Measurements from ENCODE around the gene SLC9A7.
A peak's percentile ranks its signal among the peaks of the same experiment; 100 is the strongest.

The SLC9A7 gene

GRCh38 chrX:46607916-46608315 is 151.0 kb downstream of the SLC9A7 start:
- no peaks in the 10 kb centered on the region for H3K4me1 ChIP-seq (ENCODE audit: insufficient read depth, low read length)
- no peak overlapping the region for H3K9ac ChIP-seq (ENCODE audit: low read depth, low read length)
- no peaks in the 10 kb centered on the region for H3K36me3 ChIP-seq (ENCODE audit: insufficient read depth, low read length)
- no peaks in the 10 kb centered on the region for H3K9me3 ChIP-seq (ENCODE audit: control insufficient read depth, insufficient read depth, low read length)

GRCh38 chrX:46602468-46603102 is 156.3 kb downstream of the SLC9A7 start:
- Histone ChIP-seq H3K9ac (ENCODE audit: low read depth, low read length) (no peak overlapping the region), H3K4me1 (ENCODE audit: insufficient read depth, low read length) (no peaks in the 10 kb centered on the region), H3K9me3 (ENCODE audit: control insufficient read depth, insufficient read depth, low read length) (no peaks in the 10 kb centered on the region), H3K36me3 (ENCODE audit: insufficient read depth, low read length) (peaks cover 6% of the 10 kb centered on the region; the same call in 1 of the 2 replicates)

- H3K9me3 ChIP-seq (ENCODE audit: control insufficient read depth, insufficient read depth, low read length): no peaks in the 10 kb centered on the region
Measured at GRCh38 chrX:46601283-46601682, 157.6 kb downstream of the SLC9A7 start.

GRCh38 chrX:46599051-46599560 is 159.8 kb downstream of the SLC9A7 start:
- Histone ChIP-seq H3K4me1 (ENCODE audit: insufficient read depth, low read length) (no peaks in the 10 kb centered on the region), H3K9me3 (ENCODE audit: control insufficient read depth, insufficient read depth, low read length) (no peaks in the 10 kb centered on the region), H3K36me3 (ENCODE audit: insufficient read depth, low read length) (peaks cover 6% of the 10 kb centered on the region; the same call in 1 of the 2 replicates), H3K9ac (ENCODE audit: low read depth, low read length) (no peak overlapping the region)

More at GRCh38 chrX:46601283-46601682, 157.6 kb downstream of the SLC9A7 start:
- H3K4me1 ChIP-seq (ENCODE audit: insufficient read depth, low read length): no peaks in the 10 kb centered on the region
- no peak overlapping the region for H3K9ac ChIP-seq (ENCODE audit: low read depth, low read length)
- peaks cover 6% of the 10 kb centered on the region; the same call in 1 of the 2 replicates for H3K36me3 ChIP-seq (ENCODE audit: insufficient read depth, low read length)

- H3K4me1 ChIP-seq (ENCODE audit: insufficient read depth, low read length): no peaks in the 10 kb centered on the region
- H3K9ac ChIP-seq (ENCODE audit: low read depth, low read length): no peak overlapping the region
- H3K9me3 ChIP-seq (ENCODE audit: control insufficient read depth, insufficient read depth, low read length): no peaks in the 10 kb centered on the region
- peaks cover 5% of the 10 kb centered on the region; the same call in 1 of the 2 replicates for H3K36me3 ChIP-seq (ENCODE audit: insufficient read depth, low read length)
Measured at GRCh38 chrX:46597771-46598170, 161.1 kb downstream of the SLC9A7 start.

- no peaks in the 10 kb centered on the region for H3K4me1 ChIP-seq (ENCODE audit: insufficient read depth, low read length)
- H3K9me3 ChIP-seq (ENCODE audit: control insufficient read depth, insufficient read depth, low read length): no peaks in the 10 kb centered on the region
- H3K36me3 ChIP-seq (ENCODE audit: insufficient read depth, low read length): no peaks in the 10 kb centered on the region; the same call in 1 of the 2 replicates
- H3K9ac ChIP-seq (ENCODE audit: low read depth, low read length): no peak overlapping the region
Measured at GRCh38 chrX:46597208-46597607, 161.7 kb downstream of the SLC9A7 start.

GRCh38 chrX:46595084-46595483 is 163.8 kb downstream of the SLC9A7 start:
- H3K9me3 ChIP-seq (ENCODE audit: control insufficient read depth, insufficient read depth, low read length): no peaks in the 10 kb centered on the region
- H3K4me1 ChIP-seq (ENCODE audit: insufficient read depth, low read length): no peaks in the 10 kb centered on the region
- H3K36me3 ChIP-seq (ENCODE audit: insufficient read depth, low read length): no peaks in the 10 kb centered on the region
- no peak overlapping the region for H3K9ac ChIP-seq (ENCODE audit: low read depth, low read length)

GRCh38 chrX:46589977-46590723 is 168.8 kb downstream of the SLC9A7 start:
- Histone ChIP-seq H3K36me3 (ENCODE audit: insufficient read depth, low read length) (no peaks in the 10 kb centered on the region), H3K9ac (ENCODE audit: low read depth, low read length) (no peak overlapping the region), H3K4me1 (ENCODE audit: insufficient read depth, low read length) (peaks cover 25% of the 10 kb centered on the region), H3K9me3 (ENCODE audit: control insufficient read depth, insufficient read depth, low read length) (no peaks in the 10 kb centered on the region)

- H3K36me3 ChIP-seq (ENCODE audit: insufficient read depth, low read length): no peaks in the 10 kb centered on the region
- H3K9ac ChIP-seq (ENCODE audit: low read depth, low read length): peak overlapping the region; percentile 8; the same call in 1 of the 2 replicates
- peaks cover 35% of the 10 kb centered on the region for H3K4me1 ChIP-seq (ENCODE audit: insufficient read depth, low read length)
Measured at GRCh38 chrX:46588263-46588662, 170.7 kb downstream of the SLC9A7 start.

GRCh38 chrX:46587753-46588171 is 171.2 kb downstream of the SLC9A7 start:
- peak overlapping the region; percentile 8; the same call in 1 of the 2 replicates for H3K9ac ChIP-seq (ENCODE audit: low read depth, low read length)
- H3K36me3 ChIP-seq (ENCODE audit: insufficient read depth, low read length): no peaks in the 10 kb centered on the region
- no peaks in the 10 kb centered on the region for H3K9me3 ChIP-seq (ENCODE audit: control insufficient read depth, insufficient read depth, low read length)
- H3K4me1 ChIP-seq (ENCODE audit: insufficient read depth, low read length): peaks cover 40% of the 10 kb centered on the region

More at GRCh38 chrX:46588263-46588662, 170.7 kb downstream of the SLC9A7 start:
- H3K9me3 ChIP-seq (ENCODE audit: control insufficient read depth, insufficient read depth, low read length): no peaks in the 10 kb centered on the region

GRCh38 chrX:46587158-46587557 is 171.8 kb downstream of the SLC9A7 start:
- Histone ChIP-seq H3K9me3 (ENCODE audit: control insufficient read depth, insufficient read depth, low read length) (no peaks in the 10 kb centered on the region), H3K36me3 (ENCODE audit: insufficient read depth, low read length) (no peaks in the 10 kb centered on the region), H3K9ac (ENCODE audit: low read depth, low read length) (no peak overlapping the region), H3K4me1 (ENCODE audit: insufficient read depth, low read length) (peaks cover 46% of the 10 kb centered on the region)

GRCh38 chrX:46584736-46585135 is 174.2 kb downstream of the SLC9A7 start:
- no peaks in the 10 kb centered on the region for H3K9me3 ChIP-seq (ENCODE audit: control insufficient read depth, insufficient read depth, low read length)
- peaks cover 44% of the 10 kb centered on the region for H3K4me1 ChIP-seq (ENCODE audit: insufficient read depth, low read length)
- no peaks in the 10 kb centered on the region for H3K36me3 ChIP-seq (ENCODE audit: insufficient read depth, low read length)
- H3K9ac ChIP-seq (ENCODE audit: low read depth, low read length): no peak overlapping the region

GRCh38 chrX:46582966-46583365 is 176.0 kb downstream of the SLC9A7 start:
- H3K9ac ChIP-seq (ENCODE audit: low read depth, low read length): no peak overlapping the region
- H3K4me1 ChIP-seq (ENCODE audit: insufficient read depth, low read length): peaks cover 40% of the 10 kb centered on the region
- H3K36me3 ChIP-seq (ENCODE audit: insufficient read depth, low read length): no peaks in the 10 kb centered on the region
- no peaks in the 10 kb centered on the region for H3K9me3 ChIP-seq (ENCODE audit: control insufficient read depth, insufficient read depth, low read length)

- Histone ChIP-seq H3K9ac (ENCODE audit: low read depth, low read length) (no peak overlapping the region), H3K36me3 (ENCODE audit: insufficient read depth, low read length) (no peaks in the 10 kb centered on the region), H3K4me1 (ENCODE audit: insufficient read depth, low read length) (peaks cover 33% of the 10 kb centered on the region), H3K9me3 (ENCODE audit: control insufficient read depth, insufficient read depth, low read length) (no peaks in the 10 kb centered on the region)
Measured at GRCh38 chrX:46582325-46582724, 176.6 kb downstream of the SLC9A7 start.

GRCh38 chrX:46580613-46581012 is 178.3 kb downstream of the SLC9A7 start:
- no peak overlapping the region for H3K9ac ChIP-seq (ENCODE audit: low read depth, low read length)
- no peaks in the 10 kb centered on the region for H3K9me3 ChIP-seq (ENCODE audit: control insufficient read depth, insufficient read depth, low read length)
- H3K36me3 ChIP-seq (ENCODE audit: insufficient read depth, low read length): no peaks in the 10 kb centered on the region
- peaks cover 34% of the 10 kb centered on the region for H3K4me1 ChIP-seq (ENCODE audit: insufficient read depth, low read length)

All from ES-I3 (cell line).